Mesenchymal stem cell (in vitro differentiated cells and primary cell): ENCODE measurements around the gene DND1.

Experiments
- DNase-seq: peaks from one replicate; pipeline ENCODE4 v3.0.0-alpha.2; 2013
- H2AFZ ChIP-seq: one replicate; pipeline ENCODE4 v1.6.1; 2013; ENCODE audit warnings: low read depth, mild to moderate bottlenecking, control low read depth, inconsistent platforms, low read length, moderate library complexity
- H2AK5ac ChIP-seq: 2 replicates; pipeline ENCODE4 v1.6.1; 2013; ENCODE audit warnings: low read length, moderate library complexity, mild to moderate bottlenecking, inconsistent platforms; ENCODE audit not compliant: severe bottlenecking
- H2BK120ac ChIP-seq: one replicate; pipeline ENCODE4 v1.6.1; 2013; ENCODE audit warnings: low read depth, mild to moderate bottlenecking, inconsistent platforms, low read length, moderate library complexity
- H2BK12ac ChIP-seq, 2 experiments: one replicate each; pipeline ENCODE4 v1.6.1; 2013; ENCODE audit warnings: inconsistent platforms in 2 of 2, low read length in 2 of 2, mild to moderate bottlenecking in 2 of 2, moderate library complexity in 2 of 2, control low read depth in 1 of 2
- H2BK15ac ChIP-seq: one replicate; pipeline ENCODE4 v1.6.1; 2013; ENCODE audit warnings: mild to moderate bottlenecking, low read depth, inconsistent platforms; ENCODE audit not compliant: poor library complexity, severe bottlenecking
- H2BK5ac ChIP-seq: 2 replicates; pipeline ENCODE4 v1.6.1; 2013; ENCODE audit warnings: low read depth, mild to moderate bottlenecking, low read length, control low read depth, inconsistent platforms; ENCODE audit not compliant: poor library complexity, severe bottlenecking
- H3K14ac ChIP-seq, 2 experiments: one replicate each; pipeline ENCODE4 v1.6.1; 2013; ENCODE audit warnings: inconsistent platforms in 2 of 2, low read length in 2 of 2, control low read depth in 1 of 2, mild to moderate bottlenecking in 1 of 2, moderate library complexity in 1 of 2
- H3K18ac ChIP-seq, 2 experiments: one replicate each; pipeline ENCODE4 v1.6.1; 2013; ENCODE audit warnings: inconsistent platforms in 2 of 2, low read length in 2 of 2, control low read depth in 1 of 2, low read depth in 1 of 2, mild to moderate bottlenecking in 1 of 2
- H3K23ac ChIP-seq, 2 experiments: one replicate each; pipeline ENCODE4 v1.6.1; 2013; ENCODE audit warnings: inconsistent platforms in 2 of 2, low read length in 2 of 2, mild to moderate bottlenecking in 2 of 2, moderate library complexity in 2 of 2, control low read depth in 1 of 2
- H3K27ac ChIP-seq: 2 replicates; pipeline ENCODE4 v1.5.1; 2013; ENCODE audit warnings: mild to moderate bottlenecking, moderate library complexity, low read length, control low read depth, inconsistent platforms; ENCODE audit not compliant: poor library complexity, severe bottlenecking
- H3K27me3 ChIP-seq, 2 experiments: 2 replicates each; pipeline versions ENCODE4 v1.6.1 to v1.7.0; 2013; ENCODE audit warnings: low read length in 2 of 2, mild to moderate bottlenecking in 2 of 2, moderate library complexity in 2 of 2, control low read depth in 1 of 2, inconsistent platforms in 1 of 2; ENCODE audit not compliant: control insufficient read depth in 1 of 2, insufficient read depth in 1 of 2
- H3K36me3 ChIP-seq, 2 experiments: 2 replicates each; pipeline versions ENCODE4 v1.6.1 to v1.7.0; 2013; ENCODE audit warnings: low read length in 2 of 2, control low read depth in 1 of 2, inconsistent platforms in 1 of 2, low read depth in 1 of 2, mild to moderate bottlenecking in 1 of 2; ENCODE audit not compliant: insufficient read depth in 2 of 2, control insufficient read depth in 1 of 2
- H3K4ac ChIP-seq, 2 experiments: one replicate each; pipeline ENCODE4 v1.6.1; 2013; ENCODE audit warnings: inconsistent platforms in 2 of 2, low read length in 2 of 2, mild to moderate bottlenecking in 2 of 2, moderate library complexity in 2 of 2, control low read depth in 1 of 2, low read depth in 1 of 2
- H3K4me1 ChIP-seq: 2 replicates; pipeline ENCODE4 v1.6.1; 2013; ENCODE audit warnings: low read depth, low read length, control low read depth; ENCODE audit not compliant: control insufficient read depth, insufficient read depth
- H3K4me2 ChIP-seq: 2 replicates; pipeline ENCODE4 v1.6.1; 2013; ENCODE audit warnings: low read length, mild to moderate bottlenecking, inconsistent platforms; ENCODE audit not compliant: poor library complexity, severe bottlenecking
- H3K4me3 ChIP-seq, 2 experiments: 2 replicates each; pipeline versions ENCODE4 v1.5.1 to v1.7.0; 2013; ENCODE audit warnings: low read length in 2 of 2, mild to moderate bottlenecking in 2 of 2, control low read depth in 1 of 2, low read depth in 1 of 2; ENCODE audit not compliant: insufficient read depth in 1 of 2
- H3K79me1 ChIP-seq: replicated peaks from 2 replicates; pipeline ENCODE4 v1.6.1; 2013; ENCODE audit warnings: mild to moderate bottlenecking, control low read depth, low read length, inconsistent platforms; ENCODE audit not compliant: poor library complexity, severe bottlenecking
- H3K9ac ChIP-seq: 2 replicates; pipeline ENCODE4 v1.7.0; 2013; ENCODE audit warnings: mild to moderate bottlenecking, low read length, moderate library complexity
- H3K9me3 ChIP-seq: 2 replicates; pipeline ENCODE4 v1.7.0; 2013; ENCODE audit warnings: mild to moderate bottlenecking, low read length; ENCODE audit not compliant: control insufficient read depth
- H4K8ac ChIP-seq: one replicate; pipeline ENCODE4 v1.6.1; 2013; ENCODE audit warnings: inconsistent platforms, mild to moderate bottlenecking, low read length, moderate library complexity
- H4K91ac ChIP-seq: one replicate; pipeline ENCODE4 v1.6.1; 2013; ENCODE audit warnings: mild to moderate bottlenecking, low read length, inconsistent platforms
- WGBS: methylation state at CpG from one replicate; pipeline ENCODE4 v1.1.7; 2013; ENCODE audit warnings: mixed read lengths; 5-methylcytosine and 5-hydroxymethylcytosine counted together

The DND1 gene

DNA sequence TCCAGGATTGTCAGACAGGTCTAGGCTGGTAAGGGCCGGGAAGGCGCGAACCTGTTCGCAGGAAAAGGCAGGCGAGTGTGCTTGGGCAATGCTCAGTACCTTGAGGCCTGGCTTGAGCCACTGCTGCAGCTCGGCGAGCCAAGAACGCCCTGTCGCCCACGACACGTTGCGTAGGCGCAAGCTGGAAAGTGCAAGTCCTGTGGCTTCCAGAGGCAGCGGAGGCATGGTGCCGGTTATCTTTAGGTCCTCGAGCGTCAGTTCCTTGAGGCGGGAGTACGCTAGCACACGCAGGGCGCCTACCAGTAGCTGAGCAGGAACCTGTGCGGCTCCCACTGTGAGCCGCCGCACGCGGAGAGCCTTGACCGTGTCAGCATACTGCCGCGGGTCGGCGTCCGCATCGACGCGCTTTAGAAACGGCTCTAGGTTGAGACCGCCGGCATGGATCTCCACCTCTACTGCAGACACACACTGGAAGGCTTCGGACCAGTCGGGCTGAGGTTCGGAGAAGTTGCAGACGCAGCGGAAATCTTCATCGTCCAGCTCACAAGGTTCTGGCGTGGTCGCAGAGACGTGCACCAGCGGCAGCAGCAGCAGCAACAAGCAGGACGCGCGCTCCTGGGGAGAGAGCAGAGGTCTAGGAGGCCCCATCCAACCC, 40.9 kb downstream of the DND1 start:
- no peak overlapping the region for H3K14ac ChIP-seq
- 96% methylated on average over 51 of the region's 51 CpGs for WGBS

DNA sequence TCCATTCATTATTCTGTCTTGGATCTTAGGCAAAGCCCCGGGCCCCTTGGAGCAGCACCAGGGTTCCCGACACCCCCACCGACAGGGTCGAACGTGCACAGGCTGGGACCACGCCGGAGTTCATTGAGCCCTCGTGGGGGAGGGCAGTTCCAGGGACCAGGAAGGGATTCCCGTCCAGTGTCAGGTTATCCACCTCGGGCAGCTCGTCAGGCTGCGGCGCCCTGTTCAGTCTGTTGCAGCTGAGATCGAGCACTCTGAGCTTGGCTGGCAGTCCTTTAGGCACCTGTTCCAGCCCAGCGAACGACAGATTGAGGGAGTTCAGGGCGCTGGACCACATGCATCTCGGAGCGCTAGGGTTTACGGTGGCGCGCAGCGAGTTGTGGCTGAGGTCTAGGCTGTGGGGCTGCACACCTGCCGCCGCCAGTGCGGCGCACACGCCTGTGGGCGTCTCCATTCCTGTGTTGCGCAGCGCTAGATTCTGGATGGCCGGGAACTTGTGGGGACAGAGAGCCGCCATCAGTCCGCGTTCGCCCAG, 41.5 kb downstream of the DND1 start:
- H2BK12ac ChIP-seq, result no peak overlapping the region
- peaks cover 0 to 13% of the 10 kb centered on the region in 2 experiments for H3K27me3 ChIP-seq
- no peak overlapping the region for H3K18ac ChIP-seq
- H3K36me3 ChIP-seq, result peaks cover 0 to 8% of the 10 kb centered on the region in 2 experiments
- H2BK5ac ChIP-seq, result no peak overlapping the region
- peaks cover 15% of the 10 kb centered on the region for H3K9me3 ChIP-seq
- no peak overlapping the region for H2AFZ ChIP-seq
- H3K4ac ChIP-seq, result peak overlapping the region in 1 of 2 experiments; percentile 35
- H3K4me2 ChIP-seq, result no peak overlapping the region
- no peak overlapping the region for H3K27ac ChIP-seq
- H3K9ac ChIP-seq, result peak overlapping the region; percentile 68
- peak overlapping the region in 1 of 2 experiments; percentile 72 for H3K4me3 ChIP-seq
- H2AK5ac ChIP-seq, result no peak overlapping the region
- H4K8ac ChIP-seq, result no peak overlapping the region
- no peak overlapping the region for H3K23ac ChIP-seq
- H3K79me1 ChIP-seq, result no peaks in the 10 kb centered on the region
- H2BK15ac ChIP-seq, result no peak overlapping the region
- no peak for DNase-seq
- no peaks in the 10 kb centered on the region for H3K4me1 ChIP-seq
- no peak overlapping the region for H3K14ac ChIP-seq
- peak overlapping the region; percentile 21 for H4K91ac ChIP-seq
- 94% methylated on average over 36 of the region's 36 CpGs for WGBS
- H2BK120ac ChIP-seq, result no peak overlapping the region

More for the DNA sequence above, 40.9 kb downstream of the DND1 start:
- H2AK5ac ChIP-seq, result no peak overlapping the region
- H3K36me3 ChIP-seq, result peaks cover 0 to 8% of the 10 kb centered on the region in 2 experiments
- no peak overlapping the region for H3K18ac ChIP-seq
- peaks cover 0 to 13% of the 10 kb centered on the region in 2 experiments for H3K27me3 ChIP-seq
- no peak overlapping the region for H4K91ac ChIP-seq
- no peaks in the 10 kb centered on the region for H3K79me1 ChIP-seq
- H3K4me2 ChIP-seq, result no peak overlapping the region
- peak overlapping the region; percentile 68 for H3K9ac ChIP-seq
- H2AFZ ChIP-seq, result no peak overlapping the region
- H3K9me3 ChIP-seq, result peaks cover 9% of the 10 kb centered on the region
- H4K8ac ChIP-seq, result no peak overlapping the region
- H3K4me3 ChIP-seq, result peak overlapping the region in 1 of 2 experiments; percentile 72
- H2BK120ac ChIP-seq, result no peak overlapping the region
- H3K27ac ChIP-seq, result no peak overlapping the region
- no peak overlapping the region for H2BK15ac ChIP-seq
- H3K4me1 ChIP-seq, result no peaks in the 10 kb centered on the region
- H2BK5ac ChIP-seq, result no peak overlapping the region
- no peak for DNase-seq
- no peak overlapping the region for H2BK12ac ChIP-seq
- H3K4ac ChIP-seq, result no peak overlapping the region
- H3K23ac ChIP-seq, result no peak overlapping the region

DNA sequence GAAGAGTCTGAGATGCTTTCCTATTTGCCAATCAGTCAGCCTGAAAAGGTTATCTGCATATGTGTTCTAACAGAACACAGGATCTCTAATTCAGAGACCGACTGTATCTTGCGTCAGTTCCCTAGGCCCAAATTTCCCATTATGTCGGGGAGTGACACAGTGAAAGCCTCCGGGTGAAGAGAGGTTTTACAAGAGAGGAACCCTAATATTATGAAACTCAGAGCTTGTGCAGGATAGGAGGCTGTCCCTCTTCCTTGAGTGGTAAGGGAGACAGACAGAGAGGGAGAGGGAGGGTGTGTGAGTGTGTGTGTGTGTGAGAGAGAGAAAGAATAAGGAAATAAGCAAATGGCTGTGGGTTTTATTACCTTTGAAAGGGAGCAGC, 42.3 kb downstream of the DND1 start:
- Histone ChIP-seq H2AK5ac (no peak overlapping the region), H2BK5ac (no peak overlapping the region), H3K9ac (no peak overlapping the region), H3K23ac (no peak overlapping the region), H3K14ac (no peak overlapping the region), H3K36me3 (peaks cover 0 to 8% of the 10 kb centered on the region in 2 experiments), H3K9me3 (peaks cover 16% of the 10 kb centered on the region), H2BK120ac (no peak overlapping the region), H3K27me3 (peaks cover 0 to 13% of the 10 kb centered on the region in 2 experiments), H3K4me3 (no peak overlapping the region), H3K18ac (no peak overlapping the region), H3K79me1 (no peaks in the 10 kb centered on the region), H2BK15ac (no peak overlapping the region), H4K8ac (no peak overlapping the region), H2AFZ (no peak overlapping the region), H3K27ac (no peak overlapping the region), H4K91ac (no peak overlapping the region), H3K4me2 (no peak overlapping the region), H2BK12ac (no peak overlapping the region), H3K4ac (no peak overlapping the region), H3K4me1 (no peaks in the 10 kb centered on the region)
- DNase-seq, result no peak
- 96% methylated on average over 4 of the region's 4 CpGs for WGBS

DNA sequence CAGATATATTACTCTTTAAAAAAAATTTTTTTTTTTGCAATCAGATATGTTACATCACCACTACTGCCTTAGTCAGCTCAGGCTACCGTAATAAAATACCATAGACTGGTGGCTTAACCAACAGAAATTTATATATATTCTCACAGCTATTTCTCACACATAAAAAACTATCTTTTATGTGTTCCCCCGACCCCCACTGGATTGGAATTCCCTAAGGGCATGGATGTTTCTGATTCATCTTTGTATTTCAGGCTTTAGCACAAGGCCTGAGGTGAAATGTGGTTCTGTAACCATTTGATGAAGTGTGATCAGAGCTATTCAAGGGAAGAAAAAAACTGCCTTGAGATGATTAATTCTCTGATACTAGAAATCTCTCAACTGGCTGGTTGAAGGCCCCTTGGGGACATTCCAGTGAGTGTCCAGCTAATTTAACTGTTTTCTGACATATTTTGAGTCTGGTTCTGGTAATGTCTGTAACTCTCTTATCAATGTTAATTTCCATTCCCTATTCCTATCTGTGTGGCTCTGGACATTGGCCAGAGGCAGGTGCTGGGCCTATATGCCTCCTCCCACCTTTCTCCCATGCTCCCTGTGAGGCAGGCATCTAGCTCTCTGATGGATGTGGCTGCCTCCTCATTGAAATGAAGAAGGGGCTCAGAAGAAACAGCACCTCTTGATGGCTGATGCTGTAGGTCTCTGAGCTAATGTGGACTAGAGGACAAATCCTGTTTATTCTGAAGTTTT, 42.9 kb downstream of the DND1 start:
- WGBS, result 50% methylated on average over 2 of the region's 2 CpGs
- Histone ChIP-seq H2AK5ac (no peak overlapping the region), H3K4me1 (no peaks in the 10 kb centered on the region), H3K14ac (no peak overlapping the region), H3K36me3 (peaks cover 0 to 8% of the 10 kb centered on the region in 2 experiments), H3K18ac (no peak overlapping the region), H2BK120ac (no peak overlapping the region), H2AFZ (no peak overlapping the region), H3K79me1 (no peaks in the 10 kb centered on the region), H3K9ac (no peak overlapping the region), H3K4ac (no peak overlapping the region), H4K91ac (no peak overlapping the region), H3K4me3 (no peak overlapping the region), H2BK12ac (no peak overlapping the region), H2BK15ac (no peak overlapping the region), H3K9me3 (peaks cover 16% of the 10 kb centered on the region), H3K4me2 (no peak overlapping the region), H3K27ac (no peak overlapping the region), H2BK5ac (no peak overlapping the region), H3K27me3 (peaks cover 0 to 13% of the 10 kb centered on the region in 2 experiments), H4K8ac (no peak overlapping the region), H3K23ac (no peak overlapping the region)
- no peak for DNase-seq
